Retina (tissue), 1 donor: ENCODE data around the gene ST14.
"Not testable (repeated sequence)": the region's sequence is repeated elsewhere in the genome, so short reads cannot be mapped to it uniquely, and the experiment has no call there.

Experiments
- DNase-seq: peaks from one replicate; pipeline ENCODE4 v3.0.0-alpha.2; 2016

Gene ST14

DNA sequence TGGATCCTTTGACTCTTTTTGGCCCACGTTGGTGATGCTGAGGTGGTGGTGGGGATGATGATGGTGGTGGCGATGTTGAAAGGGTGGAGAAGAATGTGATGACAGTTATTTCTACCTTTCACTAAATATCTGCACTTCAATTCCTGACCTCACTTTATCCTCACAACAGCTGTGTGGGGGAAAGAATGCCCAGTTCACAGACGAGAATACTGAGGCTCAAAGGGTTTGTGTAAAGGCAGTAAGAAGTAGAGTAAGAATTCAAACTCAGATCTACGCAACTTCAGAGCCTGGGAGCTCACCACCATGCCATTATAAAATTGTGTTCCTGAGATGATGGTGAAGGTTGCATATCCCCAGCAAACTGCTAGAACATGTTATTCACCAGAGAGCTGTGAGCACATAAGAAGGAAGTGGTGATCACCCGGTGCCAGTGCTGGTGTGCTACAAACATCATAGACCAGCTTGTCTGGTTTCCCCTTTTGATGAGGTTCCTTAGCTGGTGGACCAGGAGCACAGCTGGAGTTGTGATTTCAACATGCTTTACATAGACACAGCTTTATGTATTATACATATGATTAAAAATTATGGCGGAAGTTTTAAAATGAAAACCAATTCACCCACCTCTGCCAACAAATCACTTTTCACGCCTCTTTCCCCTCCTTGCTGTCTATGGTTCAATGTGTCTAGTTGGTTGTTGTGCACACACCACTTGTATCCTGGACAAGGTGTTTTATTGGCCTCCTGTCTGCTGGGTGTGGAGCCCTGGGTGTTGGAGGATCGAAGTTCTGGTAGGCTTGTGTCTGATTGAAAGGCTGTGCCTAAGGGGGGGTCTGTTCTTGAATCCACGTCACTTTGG lies 6.2 kb downstream of the ST14 start:
- no peak for DNase-seq

DNA sequence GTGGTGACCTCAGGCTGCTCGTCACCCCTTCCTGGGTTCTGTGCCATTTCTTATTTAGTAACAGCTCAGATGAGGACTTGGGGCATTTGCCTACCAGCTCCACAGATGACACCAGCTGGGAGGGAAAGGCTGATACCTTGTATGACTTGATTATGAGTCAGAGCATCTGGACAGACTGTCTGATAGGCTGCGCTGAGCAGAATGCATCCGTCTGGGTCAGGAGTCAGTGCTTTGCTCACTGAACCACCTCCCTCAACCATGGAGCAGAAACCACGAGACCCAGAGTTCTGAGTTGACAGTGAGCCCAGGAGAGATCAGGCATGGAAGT lies 6.8 kb downstream of the ST14 start:
- DNase-seq = no peak

DNA sequence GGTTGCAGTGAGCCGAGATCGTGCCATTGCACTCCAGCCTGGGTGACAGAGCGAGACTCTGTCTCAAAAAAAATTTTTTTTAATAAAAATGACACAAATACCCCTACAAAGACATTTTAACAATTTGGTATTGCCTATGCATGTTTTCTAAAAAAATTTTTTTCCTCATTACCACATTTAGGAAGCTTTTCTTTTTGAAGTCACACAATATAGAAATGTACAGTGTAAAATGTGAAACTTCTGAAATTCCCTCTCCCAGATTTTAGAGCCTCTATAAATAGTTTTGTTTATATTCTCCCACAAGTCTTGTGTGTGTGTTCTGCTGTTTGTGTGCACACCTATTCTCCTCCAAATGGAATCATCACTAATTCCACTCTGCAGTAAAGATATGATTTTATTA lies 7.6 kb downstream of the ST14 start:
- DNase-seq = no peak

DNA sequence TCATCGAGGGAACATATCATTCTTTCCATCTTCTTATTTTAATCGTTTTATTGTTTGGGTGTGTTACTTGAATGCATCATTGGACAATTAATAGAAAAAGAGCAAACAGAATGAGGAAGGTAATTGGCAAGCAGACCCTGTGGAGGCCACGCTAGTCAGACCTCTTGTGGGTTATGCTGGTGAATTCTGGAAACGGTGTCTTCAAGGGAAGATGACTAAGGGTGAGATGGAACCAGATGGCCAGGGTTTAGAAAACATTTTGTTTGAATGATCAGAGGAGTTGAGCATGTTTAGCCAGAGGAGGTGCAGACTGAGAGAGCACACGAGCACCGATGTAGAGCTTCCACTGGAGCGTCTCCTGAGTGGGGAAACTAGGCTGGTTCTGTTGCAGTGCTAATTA lies 8.5 kb downstream of the ST14 start:
- no peak for DNase-seq

DNA sequence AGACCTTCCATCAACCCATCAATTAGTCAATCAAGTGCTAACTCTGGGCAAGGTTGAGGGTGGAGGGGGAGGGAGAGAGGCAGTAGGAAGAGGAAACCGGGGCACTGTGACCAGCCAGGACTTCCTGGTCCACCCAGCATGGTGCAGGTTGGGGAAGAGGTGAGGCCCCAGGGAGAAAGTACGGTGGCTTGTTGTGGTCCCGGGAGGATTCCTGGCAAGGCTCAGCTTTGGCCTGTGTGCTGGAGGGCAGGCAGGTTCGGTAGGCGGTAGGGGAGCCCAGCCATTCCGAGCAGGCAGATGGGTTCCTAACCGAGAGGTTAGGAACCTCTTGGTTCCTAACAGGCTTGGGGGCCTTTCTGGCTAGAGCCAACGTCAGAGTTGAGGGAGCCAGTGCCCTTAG lies 10.8 kb downstream of the ST14 start:
- no peak for DNase-seq

DNA sequence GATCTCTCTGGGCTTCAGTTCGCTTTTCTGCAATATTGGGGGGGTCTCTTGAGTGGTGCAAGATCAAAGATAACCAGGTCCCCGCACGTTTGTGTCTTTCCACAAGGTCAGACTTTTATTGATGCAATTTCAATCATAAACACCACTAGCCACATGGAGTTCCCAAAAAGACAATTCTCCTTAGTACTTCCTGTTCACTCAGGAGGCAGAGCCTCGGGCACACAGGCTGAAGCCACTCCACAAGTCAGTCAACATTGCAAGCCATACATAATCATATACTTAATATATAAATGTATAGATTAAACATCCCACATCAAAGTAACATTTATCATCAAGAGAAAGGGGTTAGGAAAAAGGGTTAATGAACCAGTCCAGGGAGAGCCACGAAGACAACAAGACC lies 12.0 kb downstream of the ST14 start:
- no peak for DNase-seq

DNA sequence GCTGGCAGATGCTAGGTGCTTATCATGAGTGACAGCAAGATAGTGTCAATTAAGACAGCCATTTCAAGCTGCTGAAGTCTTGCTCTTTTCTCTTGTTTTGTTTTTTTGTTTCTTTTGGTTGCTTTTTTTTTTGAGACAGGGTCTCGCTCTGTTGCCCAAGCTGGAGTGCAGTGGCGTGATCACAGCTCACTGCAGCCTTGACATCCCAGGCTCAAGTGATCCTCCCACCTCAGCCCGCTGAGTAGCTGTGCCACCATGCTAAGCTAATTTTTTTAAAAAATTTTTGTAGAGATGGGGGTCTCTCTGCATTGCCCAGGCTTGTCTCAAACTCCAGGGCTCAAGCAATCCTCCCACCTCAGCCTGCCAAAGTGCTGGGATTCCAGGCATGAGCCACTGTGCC lies 12.4 kb downstream of the ST14 start:
- DNase-seq = not testable (repeated sequence)

DNA sequence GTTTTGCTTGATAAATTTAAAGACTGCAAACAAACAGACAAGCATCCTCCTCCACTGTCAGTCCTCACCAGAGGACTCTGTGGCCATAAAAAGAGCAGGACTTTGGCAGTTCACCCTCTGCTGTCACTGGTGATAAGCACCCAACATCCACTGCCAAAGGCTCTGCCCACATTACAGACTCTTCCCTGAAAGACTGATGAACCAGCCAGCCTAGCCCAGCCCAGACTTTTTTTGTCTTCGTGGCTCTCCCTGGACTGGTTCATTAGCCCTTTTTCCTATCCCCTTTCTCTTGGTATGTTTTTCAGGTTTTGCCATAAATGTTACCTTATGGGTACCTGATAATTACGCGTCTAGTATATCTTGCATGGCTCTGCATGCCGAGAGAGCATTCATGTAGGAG lies 15.1 kb downstream of the ST14 start:
- no peak for DNase-seq

DNA sequence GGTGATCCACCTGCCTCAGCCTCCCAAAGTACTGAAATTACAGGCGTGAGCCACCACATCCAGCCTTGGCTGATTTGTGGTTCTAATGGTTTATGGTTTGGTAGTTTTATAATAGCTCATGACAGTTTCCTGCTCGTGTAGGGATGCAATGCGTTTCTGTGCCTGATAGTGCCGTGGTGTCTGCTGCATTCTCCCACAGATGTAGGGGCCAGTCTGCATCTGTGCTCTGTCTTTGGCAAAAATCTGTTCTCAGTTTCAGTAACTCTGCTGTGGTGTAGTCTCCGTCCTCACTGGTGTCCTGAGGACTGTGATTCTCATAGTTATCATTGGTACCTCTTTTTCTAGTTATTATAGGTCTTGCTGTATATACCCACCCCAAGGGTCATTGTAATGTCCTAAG lies 16.3 kb downstream of the ST14 start:
- no peak for DNase-seq

DNA sequence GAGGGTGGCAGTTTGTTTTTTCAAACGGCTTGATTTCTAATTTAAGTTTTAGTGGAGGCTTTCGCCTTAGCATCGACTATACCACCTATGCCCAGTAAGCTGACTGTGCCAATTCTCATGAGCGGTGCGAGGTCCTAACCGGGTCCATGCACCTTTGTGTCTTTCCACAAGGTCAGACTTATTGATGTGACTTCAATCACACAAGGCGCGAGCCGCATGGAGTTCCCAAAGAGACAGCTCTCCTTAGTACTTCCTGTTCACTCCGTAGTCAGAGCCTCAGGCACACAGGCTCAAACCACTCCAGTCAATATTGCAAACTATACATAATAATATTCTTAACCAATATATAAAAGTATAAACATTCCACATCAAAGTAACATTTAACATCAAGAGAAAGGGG lies 18.2 kb downstream of the ST14 start:
- DNase-seq = no peak

DNA sequence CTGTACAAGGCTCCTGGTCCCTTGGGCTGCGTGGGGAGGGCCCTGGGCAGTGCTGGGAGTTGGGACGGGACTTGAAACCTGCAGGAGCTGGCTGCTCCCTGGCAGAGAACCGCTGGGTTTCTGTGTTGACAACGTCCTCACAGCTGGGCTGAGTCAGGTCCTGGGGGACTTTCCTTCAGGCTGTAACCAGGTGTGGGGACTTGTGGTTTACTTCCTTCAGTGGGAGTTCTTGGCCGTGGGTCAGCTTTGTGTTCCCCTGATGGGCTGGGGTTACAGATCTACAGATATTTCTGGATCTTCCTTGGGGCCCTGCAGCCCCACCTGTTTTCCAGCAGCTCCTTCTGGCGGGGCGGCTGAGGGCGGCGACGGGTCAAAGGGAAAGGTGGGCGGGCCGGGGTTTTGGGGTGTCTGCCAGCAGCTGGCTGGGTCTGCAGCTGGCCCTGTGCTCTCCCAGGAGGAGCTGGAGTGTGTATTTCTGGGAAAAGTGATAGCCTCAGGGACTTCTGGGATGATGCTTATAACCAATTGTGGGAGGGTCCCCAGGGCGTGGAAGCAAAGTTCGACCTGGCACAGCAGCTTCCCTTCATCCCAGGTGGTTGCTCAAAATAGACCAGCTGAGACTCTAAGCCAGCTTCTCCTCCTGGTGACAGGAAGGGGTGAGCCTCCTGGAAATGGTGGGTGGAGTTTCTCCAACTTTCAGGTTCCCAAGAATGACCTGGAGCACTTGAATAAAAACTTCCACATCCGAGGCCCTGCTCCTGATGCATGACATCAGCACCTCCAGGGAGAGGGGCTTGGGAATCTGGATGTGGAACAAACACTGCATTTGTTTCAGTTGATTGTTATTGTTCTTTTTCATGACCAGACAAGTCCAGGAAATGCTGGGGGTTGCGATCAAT lies 19.1 kb downstream of the ST14 start:
- no peak for DNase-seq

DNA sequence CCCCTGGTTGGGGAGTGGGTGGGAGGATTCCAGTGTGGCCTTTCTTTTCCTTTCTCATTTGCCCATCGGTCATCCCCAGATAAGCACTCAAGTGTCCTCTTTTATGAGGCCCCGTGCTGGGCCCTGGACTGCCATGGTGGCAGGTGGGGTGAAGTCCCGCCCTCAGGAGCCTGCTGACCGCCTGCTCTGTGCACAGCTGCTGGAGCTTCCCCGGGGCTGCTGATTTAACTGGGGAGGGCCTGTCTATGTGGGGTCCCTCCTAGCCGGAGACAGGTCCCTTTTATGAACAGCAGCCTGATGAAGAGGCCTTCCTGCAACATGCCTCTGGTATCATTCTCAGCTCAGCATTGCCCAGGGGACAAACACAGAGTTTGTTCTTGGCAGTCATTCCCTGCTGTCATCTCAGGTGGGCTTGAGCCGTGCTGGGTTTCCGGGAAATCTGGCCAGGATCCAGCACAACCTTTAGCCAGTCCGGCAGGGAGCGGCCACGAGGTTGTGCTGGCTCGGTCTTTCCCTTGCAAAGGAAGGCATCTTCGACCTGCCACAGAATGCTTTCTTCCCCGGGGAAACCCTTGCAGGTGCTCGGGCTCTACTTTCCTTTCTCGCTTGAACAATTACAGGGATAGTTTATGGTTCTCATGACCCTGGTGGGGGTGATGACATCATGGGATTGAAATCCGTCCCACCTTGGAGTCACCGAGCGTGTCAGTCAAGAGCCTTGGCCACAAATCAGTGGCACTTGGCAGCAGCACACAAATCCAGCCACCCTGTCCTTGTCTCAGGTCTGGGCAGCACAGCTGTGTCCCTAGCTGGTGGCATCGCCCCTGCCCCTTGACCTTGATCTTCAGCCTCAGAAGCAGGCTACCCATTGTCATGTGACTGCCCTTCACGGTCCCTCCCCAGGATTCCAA lies 20.1 kb downstream of the ST14 start:
- DNase-seq = no peak

DNA sequence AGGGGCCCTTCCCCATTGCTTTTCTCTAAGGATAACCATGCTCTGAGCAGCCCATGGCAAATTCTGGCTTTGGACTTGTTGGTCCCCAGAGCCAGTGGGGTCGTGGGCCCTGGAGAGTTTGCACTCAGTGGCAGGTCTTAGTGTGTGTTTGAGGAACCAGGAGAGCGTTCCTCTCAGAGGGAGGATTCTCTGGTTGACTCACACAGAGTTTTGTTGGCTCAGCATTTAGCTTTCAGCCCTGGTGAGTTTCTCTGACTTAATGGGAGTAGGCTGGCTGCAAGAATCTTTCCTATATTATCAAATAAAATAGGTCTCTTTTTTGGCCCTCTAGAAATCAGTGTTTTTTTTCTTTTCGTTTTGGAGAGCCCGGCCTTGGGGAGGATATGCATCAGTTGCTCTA lies 20.9 kb downstream of the ST14 start:
- no peak for DNase-seq

DNA sequence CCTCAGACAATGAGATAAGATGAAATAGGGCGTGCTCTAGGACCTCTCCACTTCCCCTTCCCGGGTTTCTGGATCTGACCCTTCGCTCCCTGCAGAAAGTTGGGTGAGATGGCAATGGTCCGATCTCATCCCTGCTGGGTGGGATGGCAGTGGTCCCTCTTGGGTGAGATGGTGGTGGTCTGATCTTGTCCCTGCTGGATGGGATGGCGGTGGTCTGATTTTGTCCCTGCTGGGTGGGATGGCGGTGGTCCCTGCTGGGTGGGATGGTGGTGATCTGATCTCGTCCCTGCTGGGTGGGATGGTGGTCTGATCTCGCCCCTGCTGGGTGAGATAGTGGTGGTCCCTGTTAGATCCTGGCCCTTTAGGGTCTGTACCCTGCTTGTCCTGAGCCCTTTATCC lies 21.3 kb downstream of the ST14 start:
- no peak for DNase-seq

DNA sequence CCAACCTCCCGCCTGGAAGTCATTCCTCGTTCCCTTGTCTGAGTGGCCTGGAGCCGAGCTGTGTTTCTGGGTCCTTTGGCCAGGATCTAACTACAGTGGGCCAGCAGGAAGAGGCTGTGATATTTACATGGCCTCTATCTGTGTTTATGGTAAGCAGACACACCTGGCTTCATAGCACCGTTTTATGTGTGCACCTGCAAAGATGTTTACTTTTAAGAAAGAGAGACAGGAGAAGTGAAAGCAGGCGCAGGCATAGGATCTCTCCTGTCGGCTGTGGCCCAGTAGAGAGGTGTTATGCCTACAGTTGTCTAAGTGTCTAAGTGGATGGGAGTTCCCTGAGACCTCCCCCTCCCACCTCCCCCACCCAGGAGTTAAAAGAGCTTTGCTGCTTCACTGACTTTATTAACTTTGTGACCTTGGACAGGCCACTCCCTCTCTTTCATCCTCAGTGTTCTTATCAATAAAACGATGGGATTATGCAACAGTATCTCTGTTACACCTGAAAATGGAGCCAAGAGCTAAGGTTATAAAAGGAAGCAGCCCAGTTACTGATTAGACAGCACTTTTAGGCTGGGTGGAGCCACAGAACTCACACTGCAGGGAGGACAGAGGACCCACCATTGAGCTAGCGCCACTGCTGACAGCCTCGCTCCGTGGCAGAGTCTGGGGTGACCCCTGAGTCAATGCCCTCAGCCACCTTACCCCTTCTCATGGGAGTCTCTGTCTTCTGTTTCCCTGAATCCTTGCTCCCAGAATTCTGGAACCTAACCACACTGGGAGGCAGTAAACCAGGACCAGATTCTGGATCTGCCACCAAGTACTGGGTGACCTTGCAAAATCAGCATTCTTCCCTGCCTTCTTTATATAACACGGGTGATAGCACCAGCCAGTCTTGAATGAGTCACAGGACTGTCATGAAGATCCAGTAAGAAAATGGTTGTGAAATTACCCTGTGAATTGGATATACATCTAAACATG lies 22.0 kb downstream of the ST14 start:
- DNase-seq = no peak

DNA sequence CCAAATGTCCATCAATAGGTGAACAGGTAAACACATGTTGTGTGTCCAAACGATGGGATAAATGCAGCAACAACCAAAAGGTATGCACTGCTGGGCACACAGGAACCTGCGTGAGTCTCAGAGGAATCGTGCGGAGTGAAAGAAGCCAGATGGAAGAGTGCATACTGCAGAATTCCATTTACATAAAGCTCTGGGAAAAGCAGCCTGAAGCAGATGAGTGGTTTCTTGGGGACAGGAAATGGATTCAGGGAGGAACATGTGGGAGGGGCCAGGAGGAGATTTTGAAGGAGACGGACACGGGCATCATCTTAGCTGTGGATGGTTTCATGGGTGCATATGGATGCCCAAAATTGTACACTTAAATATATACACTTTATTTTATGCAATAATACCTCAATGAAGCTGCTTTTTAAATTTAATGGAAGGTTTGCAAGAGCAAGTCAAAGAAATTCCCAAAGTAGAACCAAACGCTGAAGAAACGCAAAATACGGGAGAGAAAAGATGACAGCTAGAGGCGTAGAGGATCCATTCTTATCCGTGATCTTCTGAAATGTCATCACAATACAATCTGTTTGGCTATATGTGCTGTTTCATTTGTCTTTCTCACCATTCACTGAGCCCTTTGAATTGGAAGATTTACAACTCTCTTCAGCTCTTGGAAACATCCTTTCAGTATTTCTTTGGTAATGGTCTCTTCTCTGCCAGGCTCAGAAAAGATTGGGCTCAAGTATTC lies 24.5 kb downstream of the ST14 start:
- DNase-seq = no peak

DNA sequence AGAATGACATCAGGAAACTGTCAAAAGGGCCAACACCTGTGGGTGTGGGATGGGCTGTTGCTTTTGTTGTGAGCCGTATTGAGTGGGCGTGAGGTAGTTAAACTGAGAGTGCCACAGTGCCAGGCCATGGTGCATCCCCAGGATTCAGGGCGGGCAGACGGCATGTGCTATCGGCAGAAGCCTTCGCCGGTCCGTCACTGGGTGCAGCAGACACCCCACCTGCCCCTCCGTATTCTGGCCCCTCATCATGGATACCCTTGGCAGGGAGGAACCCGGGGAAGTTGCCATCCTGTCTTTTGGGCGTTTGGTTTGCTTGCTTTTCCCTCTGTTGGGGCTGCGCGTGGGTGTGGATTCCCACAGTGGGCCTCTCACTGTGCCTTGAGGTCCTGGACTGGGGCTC lies 27.5 kb downstream of the ST14 start:
- no peak for DNase-seq

DNA sequence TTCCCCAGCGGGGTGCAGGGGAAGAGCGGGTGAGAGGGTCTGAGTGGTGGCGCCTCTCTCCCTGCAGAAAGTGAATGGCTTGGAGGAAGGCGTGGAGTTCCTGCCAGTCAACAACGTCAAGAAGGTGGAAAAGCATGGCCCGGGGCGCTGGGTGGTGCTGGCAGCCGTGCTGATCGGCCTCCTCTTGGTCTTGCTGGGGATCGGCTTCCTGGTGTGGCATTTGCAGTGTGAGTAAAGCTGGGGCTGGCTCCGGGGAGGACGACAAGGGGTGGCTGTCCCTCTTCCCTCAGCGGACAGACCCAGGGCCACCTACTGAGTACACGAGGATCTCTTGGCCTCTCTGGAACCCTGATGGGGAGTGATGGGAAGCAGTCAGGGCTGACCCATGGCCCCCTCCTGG lies 28.5 kb downstream of the ST14 start:
- DNase-seq = no peak

DNA sequence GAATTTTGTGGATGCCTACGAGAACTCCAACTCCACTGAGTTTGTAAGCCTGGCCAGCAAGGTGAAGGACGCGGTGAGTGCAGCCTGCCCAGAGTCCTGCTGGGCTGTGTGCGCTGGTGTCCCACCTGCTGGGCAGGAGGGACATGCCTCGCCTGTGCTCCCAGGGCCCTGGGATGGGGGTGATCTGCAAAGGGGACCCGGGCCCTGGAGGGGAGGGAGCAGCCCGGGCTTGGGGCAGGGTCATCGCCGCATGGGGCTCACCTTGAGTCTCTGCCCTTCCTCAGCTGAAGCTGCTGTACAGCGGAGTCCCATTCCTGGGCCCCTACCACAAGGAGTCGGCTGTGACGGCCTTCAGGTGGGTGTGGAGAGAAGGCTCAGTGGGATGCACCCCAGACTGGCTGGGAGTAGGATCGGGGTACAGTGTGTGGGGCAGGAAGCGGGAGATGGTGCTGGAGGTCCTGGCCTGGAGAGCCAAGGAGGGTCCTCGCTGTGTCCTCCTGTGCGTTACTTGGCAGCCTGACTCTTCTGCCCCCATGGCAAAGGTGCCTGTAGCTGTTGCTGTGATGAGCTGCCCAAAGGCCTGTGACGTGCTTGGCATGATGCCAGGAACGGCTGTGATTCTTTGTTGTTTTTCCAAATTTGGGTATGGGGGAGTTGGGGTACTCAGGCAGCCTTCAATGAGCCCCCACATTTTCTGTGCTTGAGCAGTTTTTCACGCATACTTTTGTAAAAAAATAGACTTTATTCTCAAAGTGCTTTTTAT lies 29.2 kb downstream of the ST14 start:
- no peak for DNase-seq

DNA sequence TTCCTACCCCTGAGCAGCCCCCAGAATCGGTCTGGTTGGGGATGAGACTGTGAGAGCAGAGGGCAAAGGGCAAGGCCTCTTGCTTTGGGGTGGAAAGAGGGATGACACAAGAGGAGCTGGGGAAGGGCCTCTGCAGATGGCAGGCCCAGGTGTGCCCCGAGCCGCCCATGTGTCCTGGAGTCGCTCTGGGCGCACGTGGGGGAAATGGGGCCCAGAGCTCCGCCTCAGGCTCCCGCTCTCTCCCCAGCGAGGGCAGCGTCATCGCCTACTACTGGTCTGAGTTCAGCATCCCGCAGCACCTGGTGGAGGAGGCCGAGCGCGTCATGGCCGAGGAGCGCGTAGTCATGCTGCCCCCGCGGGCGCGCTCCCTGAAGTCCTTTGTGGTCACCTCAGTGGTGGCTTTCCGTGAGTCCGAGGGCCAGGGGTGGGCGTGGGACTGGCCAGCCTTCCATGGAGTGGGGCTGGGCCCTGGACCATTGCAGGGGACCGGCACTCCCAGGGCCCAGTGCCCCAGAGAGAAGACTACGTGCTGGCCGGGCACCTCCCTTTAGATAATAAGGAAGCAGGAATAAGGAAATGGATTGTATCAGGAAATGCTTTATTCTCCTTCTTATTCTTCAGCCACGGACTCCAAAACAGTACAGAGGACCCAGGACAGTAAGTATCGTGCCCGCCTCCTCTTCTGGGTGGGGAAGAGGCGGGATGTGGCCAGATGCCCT lies 30.1 kb downstream of the ST14 start:
- DNase-seq = no peak
